Stimulated activated effector memory CD8-positive, alpha-beta T cell treated with anti-CD3 and anti-CD28 coated beads, Interleukin-12 subunit alpha, Interleukin-12 subunit beta, amount 100 ng/mL, for 72 hours (primary cell): ENCODE data around the gene ARSG.

Experiments used
- ATAC-seq: fragments of 150-1000 bp; cut with Tn5 transposase; 2 replicates; pipeline ENCODE4 v1.10.0; 2021
- DNase-seq, 2 donors: peaks; one replicate each; pipeline ENCODE4 v3.0.0; 2021 to 2022; ENCODE audit warnings: low spot score in 2 of 2
- H3K27ac Mint-ChIP-seq: one replicate; pipeline ENCODE4 v1.8.0; 2022; ENCODE audit warnings: mild to moderate bottlenecking, mixed read lengths
- H3K36me3 Mint-ChIP-seq: one replicate; pipeline ENCODE4 v1.8.0; 2022; ENCODE audit warnings: mild to moderate bottlenecking, mixed read lengths
- H3K4me1 Mint-ChIP-seq: one replicate; pipeline ENCODE4 v1.8.0; 2022; ENCODE audit warnings: mixed read lengths
- H3K4me3 Mint-ChIP-seq: one replicate; pipeline ENCODE4 v1.8.0; 2022; ENCODE audit warnings: mild to moderate bottlenecking, mixed read lengths
- H3K9me3 Mint-ChIP-seq: one replicate; pipeline ENCODE4 v1.8.0; 2022; ENCODE audit warnings: mixed read lengths

ARSG gene

DNA sequence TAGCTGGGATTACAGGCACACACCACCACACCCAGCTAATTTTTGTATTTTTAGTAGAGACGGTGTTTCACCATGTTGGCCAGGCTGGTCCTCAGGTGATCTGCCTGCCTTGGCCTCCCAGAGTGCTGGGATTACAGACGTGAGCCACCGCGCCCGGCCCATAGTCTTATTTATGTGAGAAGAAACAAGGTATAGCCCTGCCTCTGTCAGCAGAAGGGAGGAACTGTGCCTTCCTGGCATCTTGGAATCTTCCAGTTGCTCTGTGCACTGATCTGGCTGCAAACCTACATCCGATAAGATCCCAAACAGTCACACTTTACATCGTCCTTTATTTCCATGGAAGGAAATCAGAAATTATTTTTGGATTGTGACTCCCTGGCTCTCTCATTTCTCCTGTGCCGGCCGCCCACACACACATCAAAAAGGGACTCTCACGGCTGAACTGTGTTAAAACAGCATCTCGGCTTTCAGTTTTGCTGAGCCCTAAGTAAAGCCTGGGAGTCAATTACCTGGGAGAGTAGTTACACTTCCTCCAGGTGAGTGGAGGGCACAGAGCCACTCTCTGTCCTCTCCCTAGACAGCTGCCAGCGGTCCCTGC, 142.7 kb downstream of the ARSG start:
- no peaks in the 10 kb centered on the region for H3K9me3 Mint-ChIP-seq
- H3K36me3 Mint-ChIP-seq = peaks cover 68% of the 10 kb centered on the region
- peak overlapping the region; percentile 60 for H3K27ac Mint-ChIP-seq

DNA sequence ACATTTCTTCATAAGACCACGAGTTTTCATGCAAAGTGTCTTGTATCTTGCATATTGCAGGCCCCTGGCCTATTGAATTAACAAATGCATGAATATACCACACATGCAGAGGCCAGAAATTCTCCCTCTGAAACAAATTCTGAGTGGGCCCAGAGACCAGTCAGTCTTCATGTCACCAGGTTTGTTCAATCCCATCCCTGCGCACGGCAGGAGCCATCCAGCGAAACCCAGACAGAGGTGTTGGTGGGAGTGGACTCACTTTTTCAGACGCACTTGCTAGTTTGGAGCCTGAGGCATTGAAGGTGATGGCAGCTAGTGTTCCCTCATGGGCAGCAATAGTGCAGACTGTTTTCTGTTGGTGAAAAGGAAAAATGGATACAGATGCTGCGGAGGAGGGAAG, 144.1 kb downstream of the ARSG start:
- no peak for ATAC-seq
- Mint-ChIP-seq H3K27ac (peak overlapping the region; percentile 92), H3K4me1 (peaks cover 58% of the 10 kb centered on the region), H3K4me3 (no peak overlapping the region), H3K9me3 (no peaks in the 10 kb centered on the region), H3K36me3 (peaks cover 55% of the 10 kb centered on the region)
- DNase-seq = no peak

More for the DNA sequence above, 142.7 kb downstream of the ARSG start:
- H3K4me1 Mint-ChIP-seq = peaks cover 54% of the 10 kb centered on the region
- H3K4me3 Mint-ChIP-seq = no peak overlapping the region
- ATAC-seq (no peak), DNase-seq (no peak)

DNA sequence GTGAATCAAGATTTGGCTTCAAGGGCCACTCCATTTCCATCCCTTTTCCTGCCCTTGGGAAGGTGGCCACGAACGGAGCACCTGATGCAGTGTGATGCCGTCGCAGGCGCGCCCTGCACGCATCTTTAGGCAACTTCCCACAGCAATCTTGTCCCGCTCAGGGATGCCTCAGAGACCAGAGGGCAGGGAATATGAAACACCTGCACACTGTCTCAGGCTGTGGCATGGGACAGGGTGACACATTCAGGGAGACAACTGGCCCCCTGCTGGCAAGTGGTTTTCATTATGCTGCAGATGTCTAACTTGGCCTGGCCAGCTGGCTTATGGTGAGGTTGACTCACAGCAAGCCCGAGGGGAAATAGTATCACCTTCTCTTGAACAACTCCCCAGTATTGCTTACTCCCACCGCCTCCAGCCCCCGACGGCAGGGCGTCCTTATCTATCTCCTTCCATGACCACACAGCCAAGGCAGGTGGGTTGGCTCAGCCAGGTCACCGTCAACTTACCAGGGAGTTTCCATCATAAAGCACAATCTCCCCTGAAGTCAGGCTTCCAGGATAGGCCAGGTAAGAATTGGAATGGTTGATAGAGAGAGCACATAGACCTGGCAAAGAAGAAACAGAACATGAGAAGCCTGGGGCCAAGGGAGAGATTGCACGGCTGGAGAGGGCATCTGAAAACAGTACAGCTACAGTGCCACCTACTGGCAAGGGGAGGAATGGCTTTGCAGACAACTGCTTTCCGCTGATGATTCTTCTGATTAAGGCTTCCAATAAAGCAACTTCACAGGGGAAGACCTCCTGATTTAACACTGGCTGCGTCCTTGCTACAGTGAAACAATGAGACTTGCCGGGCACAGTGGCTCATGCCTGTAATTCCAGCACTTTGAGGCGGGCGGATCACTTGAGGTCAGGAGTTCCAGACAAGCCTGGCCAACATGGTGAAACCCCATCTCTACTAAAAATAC, 144.9 kb downstream of the ARSG start:
- DNase-seq (peak; percentile 74 to 90), ATAC-seq (peak; percentile 89)
- H3K4me3 Mint-ChIP-seq = peak overlapping the region; percentile 57
- no peaks in the 10 kb centered on the region for H3K9me3 Mint-ChIP-seq
- peaks cover 56% of the 10 kb centered on the region for H3K4me1 Mint-ChIP-seq
- peaks cover 52% of the 10 kb centered on the region for H3K36me3 Mint-ChIP-seq
- peak overlapping the region; percentile 92 for H3K27ac Mint-ChIP-seq

DNA sequence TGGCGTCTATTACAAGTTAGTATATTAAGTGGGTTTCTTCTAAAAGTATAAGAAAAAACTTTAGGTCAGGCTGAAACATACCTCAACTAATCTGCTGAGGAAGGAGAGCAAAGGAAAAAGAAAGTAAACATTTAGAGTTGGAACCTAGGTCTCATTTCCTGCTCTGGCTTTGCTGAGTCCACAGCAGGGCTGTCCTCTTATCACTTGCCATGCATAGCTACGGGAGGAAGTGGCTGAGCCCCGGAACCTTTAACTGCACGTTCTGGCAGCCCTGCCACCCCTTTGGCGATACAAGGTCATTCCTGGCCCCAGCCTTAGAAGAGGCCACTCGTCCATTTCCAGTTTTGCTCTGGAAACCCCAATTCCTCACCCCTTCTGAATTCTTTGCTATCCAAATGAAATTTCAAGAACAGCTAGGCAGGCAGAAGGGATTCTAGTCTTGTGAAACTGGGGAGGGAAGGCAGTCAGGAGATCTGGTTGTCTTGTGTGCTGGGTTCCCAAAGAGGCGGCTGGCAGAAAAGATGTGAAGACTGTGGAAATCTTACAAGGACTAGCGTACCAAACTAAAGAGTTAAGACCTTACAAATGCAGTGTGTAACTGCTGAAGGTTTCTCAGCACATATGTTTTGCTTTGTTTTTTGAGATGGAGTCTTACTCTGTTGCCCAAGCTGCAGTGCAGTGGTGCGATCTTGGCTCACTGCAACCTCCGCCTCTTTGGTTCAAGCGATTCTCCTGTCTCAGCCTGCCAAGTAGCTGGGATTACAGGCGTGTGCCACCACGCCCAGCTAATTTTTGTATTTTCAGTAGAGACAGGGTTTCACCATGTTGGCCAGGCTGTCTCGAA, 146.9 kb downstream of the ARSG start:
- ATAC-seq (peak; percentile 79), DNase-seq (peak in 1 of 2 donors; percentile 70)
- H3K9me3 Mint-ChIP-seq = no peaks in the 10 kb centered on the region
- H3K36me3 Mint-ChIP-seq = peaks cover 46% of the 10 kb centered on the region
- peak overlapping the region; percentile 57 for H3K4me3 Mint-ChIP-seq
- peaks cover 40% of the 10 kb centered on the region for H3K4me1 Mint-ChIP-seq
- peak overlapping the region; percentile 92 for H3K27ac Mint-ChIP-seq

DNA sequence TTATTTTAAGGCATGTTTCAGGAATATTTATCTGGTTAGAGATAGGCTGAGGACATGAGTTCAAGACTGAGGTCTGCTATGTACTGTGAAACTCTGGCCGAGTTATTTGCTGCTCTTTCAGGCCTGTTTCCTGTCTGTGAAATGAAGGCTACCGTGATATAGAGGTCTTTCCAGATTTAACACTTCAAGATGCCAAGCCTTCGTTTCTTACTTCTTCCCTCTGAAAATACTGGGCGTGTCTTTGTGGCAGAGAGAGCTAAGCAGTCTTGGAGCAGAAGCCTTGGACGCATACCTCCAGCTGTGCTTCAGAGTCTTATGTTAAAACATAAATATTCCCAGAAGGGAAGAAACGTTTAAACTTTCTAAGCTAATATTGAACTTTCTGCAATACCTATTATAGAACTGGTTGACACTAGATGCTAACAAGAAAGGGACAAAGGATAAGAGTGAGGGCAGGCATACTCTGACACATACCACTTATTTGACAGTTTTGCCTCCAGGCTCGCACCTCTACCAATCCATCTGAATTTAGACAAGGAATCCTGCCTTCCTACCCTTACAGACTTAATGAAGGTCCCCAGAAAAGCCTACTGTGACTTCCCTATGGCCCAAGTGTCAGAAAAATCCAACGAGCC, 148.5 kb downstream of the ARSG start:
- Mint-ChIP-seq H3K4me1 (peaks cover 40% of the 10 kb centered on the region), H3K4me3 (no peak overlapping the region), H3K36me3 (peaks cover 43% of the 10 kb centered on the region), H3K9me3 (no peaks in the 10 kb centered on the region), H3K27ac (peak overlapping the region; percentile 45)
- ATAC-seq (no peak), DNase-seq (no peak)

DNA sequence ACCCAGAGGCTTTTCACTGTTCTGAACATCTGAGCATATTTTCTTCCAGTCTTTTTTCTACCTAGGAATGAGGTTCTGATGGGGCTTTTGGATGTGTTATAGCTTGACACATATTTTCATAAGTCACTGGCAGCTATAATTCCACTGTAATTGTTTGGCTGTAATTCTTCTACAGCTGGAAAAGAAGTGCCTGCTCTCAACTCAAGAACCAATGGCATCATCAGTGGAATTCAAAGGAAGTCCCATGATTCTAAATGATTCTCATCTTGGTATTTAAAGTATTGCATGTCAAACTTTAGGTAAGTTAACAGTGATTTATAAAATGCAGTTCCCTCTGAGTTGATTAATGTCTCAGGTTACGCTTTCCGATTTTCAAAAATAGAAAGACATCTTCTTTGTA, 149.2 kb downstream of the ARSG start:
- DNase-seq = no peak
- no peaks in the 10 kb centered on the region for H3K9me3 Mint-ChIP-seq
- no peak overlapping the region for H3K4me3 Mint-ChIP-seq
- peaks cover 46% of the 10 kb centered on the region for H3K36me3 Mint-ChIP-seq
- peaks cover 40% of the 10 kb centered on the region for H3K4me1 Mint-ChIP-seq
- ATAC-seq = no peak
- peak overlapping the region; percentile 45 for H3K27ac Mint-ChIP-seq

DNA sequence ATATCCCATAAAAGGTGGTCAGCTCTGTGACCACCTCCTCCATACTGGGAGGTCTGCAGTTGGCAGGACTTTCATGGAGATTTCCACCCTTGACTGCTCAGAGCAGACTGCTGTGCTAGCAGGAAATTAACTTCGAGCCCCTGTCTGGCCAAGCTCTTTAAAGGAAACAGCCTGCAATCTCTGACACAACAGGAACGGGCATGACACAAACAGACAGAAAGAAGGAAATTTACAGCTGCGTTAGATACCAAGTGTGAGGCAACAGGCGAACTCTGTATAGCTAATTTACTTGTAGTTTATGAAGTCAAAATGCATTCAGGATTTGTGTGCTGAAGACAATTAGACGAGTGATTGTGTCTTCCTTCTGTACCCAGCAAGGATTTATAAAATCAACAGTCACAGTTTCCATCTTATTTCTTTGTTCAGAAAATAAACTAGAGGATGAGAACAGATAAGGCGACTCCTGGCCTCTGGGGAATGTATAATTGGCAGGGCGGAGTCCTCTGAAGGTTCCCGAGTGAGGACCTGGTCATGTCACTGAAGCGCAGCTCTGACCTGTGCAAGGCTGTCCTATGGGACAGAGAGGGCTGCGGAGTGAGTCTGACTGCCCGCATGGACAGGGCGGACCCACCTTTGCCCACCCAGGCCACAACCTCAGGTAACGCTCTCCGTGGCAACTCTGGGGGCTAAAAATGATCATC, 149.9 kb downstream of the ARSG start:
- DNase-seq (no peak), ATAC-seq (no peak)
- peaks cover 33% of the 10 kb centered on the region for H3K4me1 Mint-ChIP-seq
- H3K4me3 Mint-ChIP-seq = no peak overlapping the region
- H3K36me3 Mint-ChIP-seq = peaks cover 46% of the 10 kb centered on the region
- H3K9me3 Mint-ChIP-seq = no peaks in the 10 kb centered on the region
- peak overlapping the region; percentile 45 for H3K27ac Mint-ChIP-seq

DNA sequence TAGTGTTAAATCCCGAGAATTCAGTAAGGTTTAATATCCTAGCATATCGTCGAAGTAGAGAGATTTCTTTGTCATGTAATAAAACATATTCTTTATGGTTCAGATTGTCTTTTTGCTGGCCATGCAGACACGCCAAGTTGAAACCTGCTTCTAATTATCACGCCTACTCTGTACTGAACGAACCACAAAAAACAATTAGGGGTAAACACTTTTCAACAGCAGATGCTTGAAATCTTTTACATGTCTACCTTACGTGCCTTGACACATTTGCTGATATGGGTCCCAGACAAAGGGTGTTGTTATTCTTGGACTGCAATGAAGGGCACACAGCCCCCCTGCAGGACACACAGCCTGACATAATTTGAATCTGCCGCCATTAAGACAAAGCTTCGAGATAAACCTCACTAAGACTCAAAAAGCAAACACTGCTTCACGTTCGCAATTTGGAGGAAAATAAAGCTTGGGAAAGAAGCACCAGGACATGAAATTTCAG, 152.7 kb downstream of the ARSG start:
- Mint-ChIP-seq H3K36me3 (peaks cover 70% of the 10 kb centered on the region), H3K4me3 (no peak overlapping the region), H3K9me3 (no peaks in the 10 kb centered on the region), H3K27ac (no peak overlapping the region), H3K4me1 (peaks cover 5% of the 10 kb centered on the region)
- ATAC-seq = no peak
- DNase-seq = no peak

DNA sequence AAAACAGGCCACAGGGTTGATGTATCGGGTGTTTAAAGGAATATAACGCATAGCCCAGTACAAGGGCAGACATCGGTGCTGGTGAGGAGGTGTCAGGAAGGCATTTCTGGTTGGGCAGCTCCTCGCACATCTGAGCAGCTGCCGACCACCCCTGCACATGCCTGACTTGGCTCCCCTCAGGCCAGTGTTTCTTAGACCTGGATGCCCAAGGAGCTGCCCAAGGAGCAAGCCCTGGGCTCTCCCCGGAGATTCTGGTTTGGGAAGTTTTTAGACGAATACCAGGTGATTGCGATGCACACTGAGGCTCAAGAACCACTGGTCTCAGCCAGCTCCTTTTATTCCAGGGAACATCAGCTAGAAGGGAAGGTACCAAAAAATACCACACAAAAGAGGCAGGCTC, 154.4 kb downstream of the ARSG start:
- Mint-ChIP-seq H3K27ac (peak overlapping the region; percentile 89), H3K9me3 (no peaks in the 10 kb centered on the region), H3K36me3 (peaks cover 86% of the 10 kb centered on the region), H3K4me1 (no peaks in the 10 kb centered on the region), H3K4me3 (no peak overlapping the region)
- DNase-seq = no peak
- no peak for ATAC-seq

DNA sequence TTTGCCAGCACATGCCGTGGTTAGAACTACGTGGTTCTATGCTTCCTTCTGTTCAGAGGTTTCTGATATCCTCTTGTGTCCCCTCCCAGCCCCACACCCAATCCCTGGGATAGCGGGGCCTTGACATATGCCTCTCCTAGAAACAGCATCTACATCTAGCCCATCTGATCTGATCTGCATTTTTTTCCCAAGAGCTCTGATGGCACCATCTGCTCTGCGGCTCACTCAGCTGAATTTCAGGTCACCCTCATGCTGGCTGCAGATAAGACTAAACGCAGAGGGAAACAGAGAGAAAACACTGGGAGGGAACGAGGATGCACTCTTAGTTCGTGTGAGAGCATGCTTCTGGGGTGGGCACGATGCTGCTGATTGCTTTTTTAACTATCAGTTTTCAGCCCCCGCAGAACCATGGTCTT, 155.3 kb downstream of the ARSG start:
- H3K4me3 Mint-ChIP-seq = no peak overlapping the region
- DNase-seq (no peak), ATAC-seq (no peak)
- H3K36me3 Mint-ChIP-seq = peaks cover 86% of the 10 kb centered on the region
- H3K27ac Mint-ChIP-seq = no peak overlapping the region
- no peaks in the 10 kb centered on the region for H3K9me3 Mint-ChIP-seq
- H3K4me1 Mint-ChIP-seq = no peaks in the 10 kb centered on the region

DNA sequence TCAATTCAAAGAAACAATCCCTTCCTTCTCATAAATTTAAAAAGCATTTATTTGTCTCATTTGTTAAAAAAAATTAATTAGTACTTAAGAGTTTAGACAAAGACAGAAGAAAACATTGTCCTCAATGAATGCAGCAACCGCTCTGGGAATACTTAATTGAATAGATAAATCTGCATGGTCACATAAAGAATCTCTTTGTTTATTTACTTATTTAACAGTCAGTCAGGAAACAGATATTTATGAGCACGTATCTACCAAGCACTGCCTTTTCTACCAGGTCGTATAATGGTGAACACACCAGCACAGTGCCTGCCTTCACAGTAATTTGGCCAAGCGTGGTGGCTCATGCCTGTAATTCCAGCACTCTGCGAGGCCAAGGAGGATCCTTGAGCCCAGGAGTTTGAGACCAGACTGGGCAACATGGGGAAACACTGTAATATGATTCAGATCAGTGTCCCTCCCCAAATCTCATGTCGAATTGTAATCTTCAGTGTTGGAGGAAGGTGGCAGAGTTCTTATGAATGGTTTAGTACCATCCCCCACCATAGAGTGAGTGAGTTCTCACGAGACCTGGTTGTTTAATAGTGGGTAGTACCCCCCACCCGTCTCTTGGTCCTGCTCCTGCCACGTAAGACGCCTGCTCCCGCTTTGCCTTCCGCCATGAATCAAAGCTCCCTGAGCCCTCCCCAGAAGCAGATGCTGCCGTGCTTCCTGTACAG, 157.9 kb downstream of the ARSG start:
- no peak overlapping the region for H3K4me3 Mint-ChIP-seq
- no peaks in the 10 kb centered on the region for H3K9me3 Mint-ChIP-seq
- no peak for ATAC-seq
- peaks cover 83% of the 10 kb centered on the region for H3K36me3 Mint-ChIP-seq
- H3K4me1 Mint-ChIP-seq = no peaks in the 10 kb centered on the region
- H3K27ac Mint-ChIP-seq = no peak overlapping the region
- no peak for DNase-seq

DNA sequence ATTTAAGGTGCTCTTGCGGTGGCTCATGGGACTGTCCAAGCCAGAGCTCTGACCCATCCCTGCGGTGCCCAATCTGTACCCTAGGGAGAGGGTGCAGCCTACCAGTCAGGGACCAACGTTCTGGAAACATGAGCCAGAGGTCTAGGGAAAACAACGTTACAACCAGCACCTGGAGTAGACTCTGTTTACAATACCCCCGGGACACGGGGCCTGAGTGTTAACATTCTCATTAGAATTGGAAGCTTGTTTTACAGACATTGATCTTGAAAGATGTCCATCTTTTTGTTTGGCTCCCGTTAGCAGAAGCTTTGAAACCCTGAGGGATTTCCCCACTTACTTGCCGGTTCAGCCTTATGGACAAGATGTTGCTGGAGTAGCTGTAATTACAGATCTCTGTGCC, 159.1 kb downstream of the ARSG start:
- Mint-ChIP-seq H3K4me3 (no peak overlapping the region), H3K9me3 (no peaks in the 10 kb centered on the region), H3K4me1 (no peaks in the 10 kb centered on the region), H3K36me3 (peaks cover 76% of the 10 kb centered on the region), H3K27ac (no peak overlapping the region)
- DNase-seq (no peak), ATAC-seq (no peak)

DNA sequence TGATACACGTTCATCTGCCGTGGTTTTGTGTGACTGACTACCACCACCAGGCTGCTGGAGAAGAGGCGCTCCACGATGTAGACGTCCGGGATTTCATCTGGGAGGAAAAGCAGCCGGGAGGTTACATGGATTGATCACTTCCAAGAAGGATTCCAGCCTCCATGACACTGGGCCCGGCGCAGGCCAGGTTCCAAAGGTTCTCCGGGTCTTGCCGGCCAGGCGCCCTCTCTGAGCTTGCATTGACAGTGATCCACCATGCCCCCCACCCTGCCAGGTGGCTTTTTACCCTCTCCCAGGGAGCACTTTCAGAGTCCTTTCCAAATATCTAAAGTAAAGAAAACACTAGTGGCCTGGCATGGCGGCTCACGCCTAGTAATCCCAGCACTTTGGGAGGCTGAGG, 159.5 kb downstream of the ARSG start:
- Mint-ChIP-seq H3K27ac (no peak overlapping the region), H3K9me3 (no peaks in the 10 kb centered on the region), H3K4me3 (no peak overlapping the region), H3K4me1 (peaks cover 1% of the 10 kb centered on the region), H3K36me3 (peaks cover 73% of the 10 kb centered on the region)
- DNase-seq (no peak), ATAC-seq (no peak)
